NCI-H2081 (cell line): ENCODE measurements around the gene CAMKK2.
"Not testable (repeated sequence)": the region's sequence is repeated elsewhere in the genome, so short reads cannot be mapped to it uniquely, and the experiment has no call there.

Experiments used
- DNase-seq, 2 experiments: peaks; one replicate each; lab custom pipeline; 2025; lab: John Stamatoyannopoulos, UW

CAMKK2 gene

DNA sequence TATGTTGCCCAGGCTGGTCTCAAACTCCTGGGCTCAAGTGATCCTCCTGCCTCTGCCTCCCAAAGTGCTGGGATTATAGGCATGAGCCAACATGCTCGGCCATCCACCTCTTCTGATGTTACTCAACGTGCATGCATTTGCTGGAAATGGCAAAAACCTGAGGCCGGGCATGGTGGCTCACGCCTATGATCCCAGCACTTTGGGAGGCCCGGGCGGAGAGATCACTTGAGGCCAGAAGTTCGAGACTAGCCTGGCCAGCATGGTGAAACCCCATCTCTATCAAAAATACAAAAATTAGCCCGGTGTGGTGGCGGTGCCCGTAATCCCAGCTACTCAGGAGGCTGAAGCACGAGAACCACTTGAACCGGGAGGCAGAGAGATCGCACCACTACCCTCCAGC is 1.9 kb upstream of the CAMKK2 start:
- not testable (repeated sequence) for DNase-seq

DNA sequence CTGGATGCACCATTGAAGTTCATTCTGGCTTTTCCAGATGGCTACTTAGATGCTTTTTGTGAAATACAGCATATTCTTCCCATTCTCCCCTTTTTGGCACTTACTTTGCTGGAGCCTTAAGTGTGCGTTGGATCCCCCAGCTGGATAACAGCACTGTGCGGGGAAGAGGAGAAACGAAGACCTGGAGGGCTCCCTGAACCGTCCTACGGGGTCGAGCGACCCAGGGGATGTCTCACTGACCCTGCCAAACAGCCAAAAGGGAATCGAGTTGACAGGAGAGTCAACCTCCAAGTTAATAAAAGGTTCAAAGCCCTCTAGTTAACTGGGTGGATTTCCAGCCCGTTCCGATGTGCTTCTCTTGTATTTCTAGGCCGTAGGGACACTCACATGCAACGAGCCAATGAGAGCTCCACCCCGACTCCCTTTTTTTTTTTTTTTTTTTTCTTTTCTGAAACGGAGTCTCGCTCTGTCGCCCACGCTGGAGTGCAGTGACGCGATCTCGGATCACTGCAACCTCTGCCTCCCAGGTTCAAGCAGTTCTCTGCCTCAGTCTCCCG is 1.0 kb upstream of the CAMKK2 start:
- DNase-seq, result peak; percentile 28 to 39

DNA sequence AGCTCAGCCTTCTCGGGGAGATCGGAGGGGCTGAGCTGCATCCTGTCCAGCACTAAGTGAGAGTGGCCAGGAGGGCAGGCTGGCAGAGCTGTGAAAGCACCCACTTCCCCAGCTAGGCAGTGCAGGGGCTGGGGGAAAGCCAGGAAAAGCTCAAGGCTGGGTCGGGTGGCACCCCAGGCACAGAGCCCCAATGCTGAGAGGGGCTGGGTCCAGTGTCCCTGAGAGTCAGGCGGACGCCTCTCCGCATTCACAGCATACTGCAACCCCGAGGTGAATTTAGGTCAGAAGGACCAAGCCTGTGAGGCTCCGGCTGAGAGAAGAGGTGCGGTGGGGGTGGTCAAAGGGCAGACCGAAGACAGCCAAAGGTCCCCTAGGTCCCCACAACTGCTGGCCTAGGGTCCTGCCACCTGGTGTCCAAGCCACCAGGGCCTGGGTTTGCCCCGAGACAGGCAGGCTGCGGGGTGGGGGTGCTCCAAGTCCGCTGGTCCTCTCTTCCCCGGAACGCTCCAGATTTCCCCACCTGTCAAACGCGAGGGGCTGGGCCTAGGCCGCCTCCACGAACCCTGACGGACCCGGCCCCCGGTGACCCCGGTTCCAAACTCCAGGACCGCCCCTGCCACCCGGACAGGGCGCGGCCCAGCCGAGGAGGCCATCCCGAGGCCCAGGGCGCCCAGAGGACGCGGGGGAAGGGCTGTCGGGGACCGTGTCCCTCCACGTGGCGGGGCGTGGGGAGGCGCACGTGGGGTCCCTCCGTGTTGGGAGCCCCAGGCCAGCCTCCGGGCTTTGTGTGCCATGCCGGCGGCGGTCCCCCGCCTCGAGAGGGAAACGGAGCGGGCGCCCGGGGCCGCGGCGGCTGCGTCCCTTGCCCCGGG is 527 bp downstream of the CAMKK2 start:
- peak in 1 of 2 experiments; percentile 41 for DNase-seq

DNA sequence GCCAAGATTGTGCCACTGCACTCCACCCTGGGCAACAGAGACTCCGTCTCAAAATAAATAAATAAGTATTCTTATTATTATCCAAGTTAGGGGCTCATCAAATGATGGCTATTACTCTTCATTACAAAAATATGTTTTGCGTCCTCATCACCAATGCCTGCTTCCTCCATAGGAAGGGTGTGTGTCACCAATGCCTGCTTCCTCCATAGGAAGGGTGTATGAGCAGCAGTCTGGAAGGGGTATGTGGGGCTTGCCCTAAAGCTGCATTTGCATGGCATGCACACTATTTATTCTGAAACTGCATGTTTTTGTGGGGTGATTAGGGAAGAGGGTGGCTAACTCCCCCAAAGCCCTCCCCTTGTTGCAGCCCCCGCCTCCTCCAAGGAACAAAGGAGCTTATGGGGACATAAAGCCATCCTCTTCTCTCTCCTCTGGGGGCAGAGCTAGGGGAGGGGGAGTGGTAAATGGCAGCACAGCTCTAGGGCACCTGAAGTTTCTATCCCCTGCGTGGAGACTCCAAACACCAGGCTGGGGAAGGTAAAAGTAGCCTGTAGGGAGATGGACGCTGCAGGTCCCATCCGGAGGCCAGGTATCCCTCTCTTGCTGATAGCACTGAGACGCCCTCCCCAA is 1.3 kb downstream of the CAMKK2 start:
- DNase-seq, result peak; percentile 28 to 41

DNA sequence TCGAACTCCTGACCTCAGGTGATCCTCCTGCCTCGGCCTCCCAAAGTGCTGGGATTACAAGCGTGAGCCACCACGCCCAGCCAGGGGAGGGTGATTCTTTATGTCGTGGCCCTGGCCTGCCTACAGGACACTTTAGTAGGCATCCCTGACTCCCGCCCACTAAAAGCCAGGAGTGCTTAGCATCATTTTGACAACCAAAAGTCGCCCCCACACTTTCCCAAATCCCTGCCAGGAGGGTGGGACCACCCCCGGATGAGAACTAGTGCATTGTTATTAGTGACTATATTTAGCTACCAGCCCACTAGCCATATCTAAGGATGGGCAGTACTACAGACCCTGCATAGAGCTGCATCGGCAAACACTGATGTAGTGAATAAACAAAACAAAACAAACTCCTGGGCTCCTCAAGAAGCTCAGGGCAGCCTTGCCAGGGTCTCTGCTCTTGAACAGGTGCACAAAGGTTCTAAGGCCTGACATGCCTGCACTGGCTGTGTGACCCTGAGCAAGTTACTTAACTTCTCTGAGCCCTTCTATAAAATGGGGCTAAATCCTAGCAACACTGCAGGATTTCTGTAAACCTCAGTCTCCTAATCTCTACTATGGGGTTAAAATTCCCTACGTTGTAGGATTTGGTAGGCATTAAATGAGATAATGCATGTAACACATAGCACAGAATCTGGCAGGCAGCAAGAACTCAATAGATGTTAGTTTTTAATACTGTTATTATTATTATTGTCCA is 2.2 kb downstream of the CAMKK2 start:
- DNase-seq, result no peak

DNA sequence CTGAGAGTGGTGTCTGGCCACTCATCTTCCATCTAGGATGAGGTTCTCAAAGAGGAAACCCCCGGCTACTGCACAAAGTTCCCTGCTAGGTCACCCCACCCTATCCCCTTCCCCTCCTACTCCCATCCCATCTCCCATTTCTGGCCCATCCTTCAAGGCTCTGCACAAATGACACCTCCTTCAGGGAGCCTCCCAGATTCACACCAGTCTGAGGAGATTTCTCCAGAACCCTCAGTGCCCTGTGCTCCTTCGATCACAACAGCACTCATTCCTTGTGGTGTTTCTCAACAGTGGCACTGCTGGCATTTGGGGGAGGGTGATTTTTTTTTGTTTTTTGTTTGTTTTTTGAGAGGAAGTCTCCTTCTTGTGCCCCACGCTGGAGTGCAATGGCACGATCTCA is 2.9 kb downstream of the CAMKK2 start:
- DNase-seq, result no peak

DNA sequence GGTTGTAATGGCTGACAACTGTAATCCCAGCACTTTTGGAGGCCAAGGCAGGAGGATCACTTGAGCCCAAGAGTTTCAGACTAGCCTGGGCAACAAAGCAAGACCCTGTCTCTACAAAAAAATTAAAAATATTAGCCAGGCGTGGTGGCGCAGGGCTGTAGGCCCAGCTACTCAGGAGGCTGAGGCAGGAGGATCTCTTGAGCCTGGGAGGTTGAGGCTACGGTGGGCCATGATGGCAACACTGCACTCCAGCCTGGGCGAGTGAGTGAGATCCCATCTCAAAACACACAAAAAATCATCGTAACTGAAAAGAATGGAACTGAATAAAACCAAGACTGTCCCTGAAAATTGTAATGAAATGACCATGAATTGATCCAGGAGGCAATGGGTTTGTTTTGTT is 6.1 kb downstream of the CAMKK2 start:
- no peak for DNase-seq

DNA sequence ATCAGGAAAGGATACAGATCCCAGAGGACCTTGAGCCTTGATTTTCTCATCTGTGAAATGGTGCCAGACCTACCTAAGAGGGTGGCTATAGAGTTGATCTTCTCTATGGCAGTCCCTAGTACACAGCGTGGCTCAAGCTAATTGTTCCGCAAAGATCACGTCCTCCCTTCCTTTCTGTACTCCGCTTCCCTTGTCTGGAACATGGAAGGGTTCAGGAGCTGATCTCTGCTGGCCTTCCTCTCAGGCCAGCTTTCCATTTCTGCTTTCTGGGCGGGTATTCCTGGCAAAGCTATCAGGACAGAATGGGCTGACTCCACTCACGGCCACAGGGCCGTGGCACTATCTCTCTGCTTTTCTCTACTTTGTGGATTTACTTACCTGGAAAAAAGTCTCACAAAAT is 6.5 kb downstream of the CAMKK2 start:
- no peak for DNase-seq

DNA sequence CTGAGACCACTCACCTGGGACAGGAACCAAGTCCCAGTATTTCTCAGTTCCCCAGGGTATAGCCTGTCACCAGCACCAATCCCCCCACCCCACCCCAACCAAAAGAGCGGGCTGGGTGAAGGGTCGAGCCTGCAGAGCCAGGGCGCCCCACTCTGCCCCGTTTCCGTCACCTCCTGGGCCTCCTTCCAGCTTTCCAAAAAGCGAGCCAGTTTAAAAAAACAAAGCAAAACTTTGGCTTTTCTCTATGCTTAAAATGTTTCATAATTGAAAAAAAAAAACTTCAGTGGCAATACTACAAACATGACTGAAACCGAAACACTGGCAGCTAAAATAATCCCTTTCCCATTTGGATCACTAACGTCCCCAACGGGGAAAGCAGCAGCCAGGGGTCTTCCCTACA is 7.5 kb downstream of the CAMKK2 start:
- no peak for DNase-seq

DNA sequence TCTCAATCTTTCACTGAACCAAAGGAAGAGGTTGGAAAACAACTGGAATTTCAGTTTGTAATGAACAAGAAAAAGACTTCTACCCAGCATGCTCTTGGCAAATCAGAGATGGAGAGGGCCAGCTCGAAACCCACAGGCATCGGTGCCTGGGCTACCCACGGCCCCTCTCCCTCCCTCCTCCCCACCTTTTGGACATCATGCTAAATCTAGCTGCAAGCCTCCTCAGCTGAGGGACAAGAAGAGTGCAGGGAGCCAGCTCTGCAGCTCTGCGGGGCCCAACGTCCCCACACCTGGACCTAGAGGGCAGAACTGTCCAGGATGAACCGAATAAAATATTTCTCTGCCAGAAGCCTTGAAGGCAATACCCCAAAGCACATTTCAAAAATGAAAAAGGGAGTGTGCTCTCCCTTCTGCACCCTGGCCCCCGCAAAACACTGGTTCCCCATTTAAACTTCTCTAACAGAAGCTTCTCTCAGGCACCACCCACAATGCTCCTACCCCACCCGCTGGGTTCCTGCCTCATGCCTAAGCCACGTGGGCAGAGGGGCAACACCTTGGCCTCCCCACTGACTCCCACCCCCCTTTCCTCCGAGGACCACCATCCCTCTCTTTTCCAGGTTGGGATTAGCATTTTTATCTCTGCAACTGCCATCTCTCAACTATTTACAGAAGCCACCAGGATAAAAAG is 8.2 kb downstream of the CAMKK2 start:
- no peak for DNase-seq

DNA sequence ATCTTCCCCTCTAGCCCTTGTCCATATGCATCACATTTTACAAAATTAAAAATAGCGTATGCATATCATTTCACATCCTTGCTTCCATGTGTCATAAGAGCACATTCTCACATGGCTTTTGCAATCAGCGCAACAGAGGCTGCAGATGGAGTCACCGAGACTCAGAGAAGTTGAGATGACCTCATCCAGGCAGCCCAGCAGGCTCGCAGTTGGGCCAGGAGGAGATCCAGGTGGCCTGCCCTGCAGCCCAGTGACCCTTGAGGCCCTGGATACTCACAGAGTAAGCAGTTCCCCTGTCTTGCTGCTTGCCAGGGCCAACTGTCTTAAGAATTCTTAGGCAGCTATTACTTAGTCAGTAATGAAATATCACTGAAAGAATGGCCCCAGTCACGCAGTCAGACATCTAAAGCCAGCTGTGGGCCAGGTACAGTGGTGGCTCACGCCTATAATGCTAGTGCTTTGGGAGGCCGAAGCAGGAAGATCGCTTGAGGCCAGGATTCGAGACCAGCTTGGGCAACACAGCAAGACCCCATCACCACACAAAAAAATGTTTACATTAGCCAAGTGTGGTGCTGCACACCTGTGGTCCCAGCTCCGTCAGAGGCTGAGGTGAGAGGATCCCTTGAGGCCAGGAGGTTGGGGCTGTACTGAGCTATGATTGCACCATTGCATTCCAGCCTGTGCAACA is 9.1 kb downstream of the CAMKK2 start:
- no peak for DNase-seq

DNA sequence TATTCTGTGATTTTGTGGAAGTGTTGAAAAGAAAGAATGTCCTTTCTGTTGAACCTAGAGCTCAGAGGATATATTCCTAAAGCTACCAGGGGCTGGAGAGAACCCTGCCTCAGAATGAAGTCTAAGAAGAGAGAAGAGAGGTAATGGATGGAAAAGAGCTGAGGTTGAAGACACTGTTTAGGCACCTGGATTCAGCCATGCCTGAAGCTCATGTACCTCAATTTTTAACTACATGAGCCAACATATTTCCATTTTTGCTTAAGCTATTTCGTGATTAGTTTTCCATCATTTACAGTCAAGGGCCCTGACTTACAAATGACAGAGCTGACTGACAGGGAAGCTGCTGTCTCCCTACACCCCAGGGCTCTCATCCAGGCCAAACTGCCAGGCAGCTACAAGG is 10.7 kb downstream of the CAMKK2 start:
- DNase-seq, result no peak

DNA sequence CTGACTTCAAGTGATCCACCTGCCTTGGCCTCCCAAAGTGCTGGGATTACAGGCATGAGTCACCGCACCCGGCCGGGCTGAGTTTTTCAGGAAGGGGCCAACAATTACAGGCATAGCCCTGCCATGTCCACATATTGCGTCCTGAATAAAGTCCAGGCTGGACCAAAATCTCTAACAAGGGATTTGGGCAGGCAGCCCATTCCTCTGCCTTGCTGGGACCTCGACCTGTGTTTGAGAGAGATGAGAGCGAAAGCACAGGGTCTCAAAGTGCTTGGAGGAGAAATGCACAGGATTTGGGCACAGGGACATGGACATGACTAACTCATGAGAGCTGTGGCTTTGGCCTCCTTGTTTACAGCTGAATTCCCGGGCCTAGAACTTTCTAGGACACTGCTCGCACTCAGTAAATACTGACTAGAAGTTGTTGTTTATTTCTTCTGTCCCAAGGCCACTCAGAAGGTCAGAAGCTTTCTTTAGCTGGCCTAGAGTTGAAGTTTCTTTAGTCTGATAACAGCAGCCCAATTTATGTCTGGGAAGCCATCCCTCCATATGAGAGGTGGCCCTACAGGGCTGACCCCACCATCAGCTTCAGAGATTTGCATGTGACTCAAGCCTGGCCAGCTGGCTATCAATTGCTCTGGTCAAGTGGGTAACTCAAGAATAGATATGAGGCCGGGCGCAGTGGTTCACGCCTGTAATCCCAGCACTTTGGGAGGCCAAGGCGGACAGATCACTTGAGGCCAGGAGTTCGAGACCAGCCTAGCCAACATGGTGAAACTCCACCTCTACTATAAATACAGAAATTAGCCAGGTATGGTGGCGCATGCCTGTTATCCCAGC is 11.7 kb downstream of the CAMKK2 start:
- DNase-seq, result no peak

DNA sequence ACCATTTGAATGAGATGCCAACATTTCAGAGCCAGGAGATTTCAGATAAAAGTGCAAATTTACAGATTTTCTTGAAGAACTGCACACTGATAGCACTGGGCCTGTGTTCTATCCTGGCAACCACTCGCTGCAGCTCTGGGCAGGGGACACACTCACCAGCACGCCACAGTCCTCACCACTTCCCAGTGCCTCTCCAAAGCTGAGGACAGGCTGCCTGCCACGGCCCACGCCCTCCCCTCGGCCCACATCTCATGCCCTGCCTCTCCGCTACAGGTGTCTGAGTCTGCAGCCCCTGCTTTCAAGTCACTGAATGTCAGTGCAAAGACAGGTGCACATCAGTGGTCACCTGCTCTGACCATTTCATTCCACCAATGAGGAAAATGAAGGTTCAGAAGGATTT is 12.7 kb downstream of the CAMKK2 start:
- no peak for DNase-seq

DNA sequence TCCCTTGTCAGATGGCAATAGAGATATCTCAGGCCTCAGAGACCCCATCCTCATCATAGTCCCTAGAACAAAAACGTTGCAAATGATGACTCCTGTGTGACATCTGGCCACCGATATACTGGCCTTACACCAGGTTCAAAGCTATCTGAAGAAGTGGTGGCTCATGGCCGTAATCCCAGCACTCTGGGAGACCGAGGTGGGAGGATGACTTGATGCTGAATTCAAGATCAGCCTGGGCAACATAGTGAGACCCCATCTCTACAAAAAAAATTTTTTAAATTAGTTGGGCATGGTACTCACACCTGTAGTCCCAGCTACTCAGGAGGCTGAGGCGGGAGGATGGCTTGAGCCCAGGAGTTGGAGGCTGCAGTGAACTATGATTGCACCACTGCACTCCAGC is 13.1 kb downstream of the CAMKK2 start:
- DNase-seq, result no peak

DNA sequence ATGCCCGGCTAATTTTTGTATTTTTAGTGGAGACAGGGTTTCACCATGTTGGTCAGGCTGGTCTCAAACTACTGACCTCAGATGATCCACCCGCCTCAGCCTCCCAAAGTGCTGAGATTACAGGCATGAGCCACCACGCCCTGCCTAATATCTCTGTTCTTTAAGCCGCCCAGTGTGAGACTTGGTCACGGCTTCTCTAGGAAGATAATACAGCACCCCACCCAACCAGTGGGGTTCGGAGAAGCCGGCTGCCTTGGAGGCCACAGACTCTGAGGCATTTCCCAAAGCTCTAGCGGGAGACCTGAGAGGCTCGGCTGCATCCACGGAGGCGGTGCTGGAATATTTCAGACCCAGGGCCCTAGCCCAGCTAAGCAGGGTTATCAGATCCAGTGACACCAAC is 13.6 kb downstream of the CAMKK2 start:
- DNase-seq, result not testable (repeated sequence)

DNA sequence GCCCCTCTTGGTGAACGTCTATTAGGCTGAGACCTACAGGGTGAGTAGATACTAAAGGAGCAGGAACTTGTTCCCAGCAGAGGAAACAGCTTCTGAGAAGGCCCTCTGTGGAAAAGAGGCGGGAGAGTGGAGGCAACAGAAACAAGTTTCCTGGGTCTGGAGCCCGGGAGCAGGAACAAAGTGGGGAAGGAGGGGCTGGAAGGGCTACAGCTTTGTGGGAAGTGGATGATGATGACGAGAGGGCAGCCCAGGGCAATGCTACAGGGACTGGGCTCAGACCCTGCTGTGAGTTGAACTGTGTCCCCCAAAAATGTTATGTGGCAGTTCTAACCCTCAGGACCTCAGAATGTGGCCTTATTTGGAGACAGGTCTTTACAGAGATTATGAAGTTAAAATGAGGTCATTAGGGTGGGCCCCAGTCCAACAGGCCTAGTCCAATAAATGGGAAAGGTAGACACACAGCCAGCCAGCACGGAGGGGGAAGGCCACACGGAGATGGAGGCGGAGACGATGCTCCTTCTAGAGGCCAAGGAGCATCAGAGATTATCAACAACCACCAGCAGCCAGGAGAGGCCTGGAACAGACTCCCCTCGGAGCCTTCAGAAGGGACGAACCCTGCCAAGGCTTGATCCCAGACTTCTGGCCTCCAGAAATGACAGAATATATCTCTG is 14.3 kb downstream of the CAMKK2 start:
- no peak for DNase-seq

DNA sequence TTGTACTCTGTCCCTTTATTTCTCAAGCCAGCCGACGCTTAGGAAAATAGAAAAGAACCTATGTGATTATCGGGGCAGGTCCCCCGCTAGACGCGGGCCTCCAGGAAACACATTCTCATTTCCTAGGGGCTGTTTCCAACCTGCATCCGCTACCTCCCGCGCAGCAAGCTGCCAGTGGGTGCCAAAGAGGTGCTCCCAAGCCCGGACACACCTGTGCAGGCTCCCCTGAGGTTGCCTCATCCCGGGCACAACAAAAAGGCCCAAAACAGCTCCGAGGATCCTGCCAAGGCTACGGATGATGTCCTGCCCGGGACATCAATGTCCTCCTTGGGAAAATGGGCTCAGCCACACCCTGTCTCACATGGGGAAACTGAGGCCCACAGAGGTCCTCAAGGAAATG is 15.4 kb downstream of the CAMKK2 start:
- DNase-seq, result not testable (repeated sequence)

DNA sequence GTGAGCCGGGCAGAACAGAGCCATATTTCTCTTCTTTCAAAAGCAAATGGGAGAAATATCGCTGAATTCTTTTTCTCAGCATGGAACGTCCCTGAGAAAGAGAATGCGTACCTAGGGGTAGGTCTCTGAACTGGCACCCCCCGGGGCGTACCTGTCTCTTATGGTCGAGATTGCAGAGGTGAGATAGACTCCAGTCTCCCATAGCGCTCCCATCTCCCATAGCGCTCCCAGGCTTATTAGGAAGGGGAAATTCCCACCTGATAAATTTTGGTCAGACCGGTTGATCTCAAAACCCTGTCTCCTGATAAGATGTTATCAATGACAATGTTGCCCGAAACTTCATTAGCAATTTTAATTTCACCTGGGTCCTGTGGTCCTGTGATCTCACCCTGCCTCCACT is 16.0 kb downstream of the CAMKK2 start:
- not testable (repeated sequence) for DNase-seq

DNA sequence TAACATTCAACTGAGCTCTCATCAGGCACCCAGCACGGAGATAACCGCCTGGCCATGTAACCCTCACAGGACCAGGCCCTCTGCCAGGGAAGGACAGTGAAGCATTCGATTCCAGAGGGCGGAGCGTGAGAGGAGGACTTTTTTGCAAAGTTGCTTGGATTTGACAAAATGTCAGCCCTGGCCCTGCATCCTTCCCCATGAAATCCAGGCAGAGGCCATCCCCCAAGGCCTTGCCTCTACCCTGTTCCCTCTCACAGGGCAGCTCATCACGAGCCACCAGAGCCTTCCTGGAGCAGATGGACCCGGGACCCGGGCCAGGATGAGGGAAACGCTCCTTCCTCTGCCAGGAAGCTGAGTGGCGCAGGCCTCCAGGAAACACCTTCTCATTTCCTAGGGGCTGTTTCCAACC is 17.0 kb downstream of the CAMKK2 start:
- no peak for DNase-seq
